ENCODE data around the gene HASPIN.

DNA sequence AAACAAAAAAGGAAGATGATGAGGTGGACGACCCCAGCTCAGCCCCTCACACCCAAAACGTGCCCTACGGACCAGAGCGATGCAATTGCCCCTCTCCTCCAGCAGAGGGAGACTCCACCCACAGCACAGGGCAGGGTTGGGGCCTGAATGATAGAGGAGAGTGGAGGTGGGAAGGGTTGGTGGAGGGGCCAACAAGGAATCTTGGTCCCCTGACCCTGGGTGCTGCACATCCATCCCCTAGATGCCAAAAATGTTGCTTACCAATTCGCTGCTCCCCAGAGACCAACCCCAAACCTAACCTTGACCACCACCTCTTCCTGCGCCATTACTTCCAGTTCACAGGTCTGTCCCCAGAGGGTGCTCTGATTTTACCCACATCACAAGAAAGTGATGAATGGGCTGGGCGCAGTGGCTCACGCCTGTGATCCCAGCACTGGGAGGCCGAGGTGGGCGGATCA, 40.6 kb upstream of the HASPIN start:
- TF ChIP-seq POLR2AphosphoS5 (IDR thresholded peaks at IDR 0.05) (no peak), EP300 (conservative IDR thresholded peaks at IDR 0.05; ENCODE audit: poor library complexity, severe bottlenecking) (no peak), EZH2 (IDR thresholded peaks at IDR 0.05; ENCODE audit: borderline replicate concordance, insufficient read depth, low read length, poor library complexity, severe bottlenecking) (no peak)
- TF ChIP-seq, protein P1, sequence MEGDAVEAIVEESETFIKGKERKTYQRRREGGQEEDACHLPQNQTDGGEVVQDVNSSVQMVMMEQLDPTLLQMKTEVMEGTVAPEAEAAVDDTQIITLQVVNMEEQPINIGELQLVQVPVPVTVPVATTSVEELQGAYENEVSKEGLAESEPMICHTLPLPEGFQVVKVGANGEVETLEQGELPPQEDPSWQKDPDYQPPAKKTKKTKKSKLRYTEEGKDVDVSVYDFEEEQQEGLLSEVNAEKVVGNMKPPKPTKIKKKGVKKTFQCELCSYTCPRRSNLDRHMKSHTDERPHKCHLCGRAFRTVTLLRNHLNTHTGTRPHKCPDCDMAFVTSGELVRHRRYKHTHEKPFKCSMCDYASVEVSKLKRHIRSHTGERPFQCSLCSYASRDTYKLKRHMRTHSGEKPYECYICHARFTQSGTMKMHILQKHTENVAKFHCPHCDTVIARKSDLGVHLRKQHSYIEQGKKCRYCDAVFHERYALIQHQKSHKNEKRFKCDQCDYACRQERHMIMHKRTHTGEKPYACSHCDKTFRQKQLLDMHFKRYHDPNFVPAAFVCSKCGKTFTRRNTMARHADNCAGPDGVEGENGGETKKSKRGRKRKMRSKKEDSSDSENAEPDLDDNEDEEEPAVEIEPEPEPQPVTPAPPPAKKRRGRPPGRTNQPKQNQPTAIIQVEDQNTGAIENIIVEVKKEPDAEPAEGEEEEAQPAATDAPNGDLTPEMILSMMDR (IDR thresholded peaks at IDR 0.05; ENCODE audit: poor library complexity, severe bottlenecking) = no peak

Data from neural cell (in vitro differentiated cells).